HG02938 (cell line): ENCODE measurements around the gene MACF1.

ENCODE experiments used
- ATAC-seq: cut with Tn5 transposase; IDR thresholded peaks from one replicate; pipeline ENCODE4 v1.9.1; 2021; ENCODE audit warnings: mild to moderate bottlenecking, moderate library complexity; ENCODE audit not compliant: unreplicated experiment

MACF1 gene

DNA sequence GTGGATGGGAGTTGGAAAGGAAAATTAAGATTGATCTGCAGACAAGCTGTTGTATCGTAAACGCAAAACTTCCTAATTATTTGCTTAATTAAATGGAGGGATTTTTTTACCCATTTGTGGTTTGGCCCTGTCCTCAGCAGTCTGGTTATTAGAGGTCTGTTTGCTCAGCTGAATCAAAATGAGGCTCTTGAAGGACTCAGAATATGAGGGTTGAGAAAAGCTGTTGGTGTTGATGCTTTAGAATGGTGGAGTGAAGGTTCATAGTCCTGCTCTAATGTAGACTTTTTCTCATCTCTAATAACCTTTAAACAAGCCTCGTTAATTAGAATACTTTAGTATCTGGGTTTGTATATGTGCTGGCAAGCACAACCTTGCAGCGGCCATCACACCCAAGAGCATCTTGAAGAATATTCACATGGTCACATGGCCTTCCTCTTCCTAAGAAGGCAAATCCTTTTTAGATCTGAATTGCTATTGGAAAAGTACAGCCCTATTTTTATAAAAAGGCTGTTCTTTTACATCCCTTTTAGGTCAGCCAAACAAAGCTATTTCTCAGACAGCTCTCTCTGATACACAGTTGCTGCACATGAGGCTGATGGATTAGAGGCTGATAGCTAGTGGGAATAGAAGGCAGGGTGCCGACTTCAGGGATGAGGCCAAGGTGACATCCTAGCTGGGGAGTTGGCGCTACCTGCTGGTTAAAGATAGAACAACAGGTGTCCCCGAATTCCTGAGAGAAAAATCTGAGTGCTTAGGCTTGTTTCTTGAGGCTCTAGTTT lies 53.8 kb downstream of the MACF1 start:
- no peak for ATAC-seq

DNA sequence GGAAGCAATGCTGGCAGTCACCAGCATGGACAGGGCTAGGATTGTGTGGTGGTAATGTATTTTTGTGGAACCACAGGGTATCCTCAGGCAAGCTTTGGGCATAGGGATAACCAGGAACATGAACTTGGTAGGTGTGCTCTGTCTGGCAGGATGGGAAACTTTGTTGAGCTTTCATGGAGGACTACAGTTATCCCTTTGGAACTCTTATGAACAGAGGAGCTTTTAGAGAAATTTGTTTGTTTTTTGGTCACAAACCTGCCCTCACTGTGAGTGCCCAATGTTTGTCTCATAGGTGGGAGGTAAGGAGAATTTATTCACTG lies 54.4 kb downstream of the MACF1 start:
- ATAC-seq: no peak

DNA sequence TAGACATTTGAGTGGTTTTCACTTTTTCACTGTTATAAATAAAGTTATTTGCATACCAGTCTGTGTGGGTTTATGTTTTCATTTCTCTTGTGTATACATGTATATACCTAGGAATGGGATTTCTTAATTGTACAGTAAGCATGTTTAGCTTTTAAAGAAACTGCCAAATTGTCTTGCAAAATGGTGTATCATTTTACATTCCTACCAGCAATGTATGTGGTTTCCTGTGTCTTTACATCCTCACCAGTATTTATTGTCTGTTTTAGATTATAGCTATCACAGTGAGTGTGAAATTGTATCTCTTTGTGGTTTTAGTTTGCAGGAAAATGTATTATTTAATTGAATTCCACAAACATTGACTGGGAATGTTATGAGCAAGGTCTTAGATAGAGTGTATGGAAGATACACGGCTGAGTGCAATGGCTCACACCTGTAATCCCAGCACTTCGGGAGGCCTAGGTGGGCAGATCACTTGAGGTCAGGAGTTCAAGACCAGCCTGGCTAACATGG lies 57.3 kb downstream of the MACF1 start:
- ATAC-seq: no peak

- ATAC-seq: no peak
Measured at GRCh38 chr1:39262802-39263201, 58.3 kb downstream of the MACF1 start.

- ATAC-seq: no peak
Measured at GRCh38 chr1:39266269-39266668, 61.8 kb downstream of the MACF1 start.

GRCh38 chr1:39266792-39267191 lies 62.3 kb downstream of the MACF1 start:
- ATAC-seq: no peak

DNA sequence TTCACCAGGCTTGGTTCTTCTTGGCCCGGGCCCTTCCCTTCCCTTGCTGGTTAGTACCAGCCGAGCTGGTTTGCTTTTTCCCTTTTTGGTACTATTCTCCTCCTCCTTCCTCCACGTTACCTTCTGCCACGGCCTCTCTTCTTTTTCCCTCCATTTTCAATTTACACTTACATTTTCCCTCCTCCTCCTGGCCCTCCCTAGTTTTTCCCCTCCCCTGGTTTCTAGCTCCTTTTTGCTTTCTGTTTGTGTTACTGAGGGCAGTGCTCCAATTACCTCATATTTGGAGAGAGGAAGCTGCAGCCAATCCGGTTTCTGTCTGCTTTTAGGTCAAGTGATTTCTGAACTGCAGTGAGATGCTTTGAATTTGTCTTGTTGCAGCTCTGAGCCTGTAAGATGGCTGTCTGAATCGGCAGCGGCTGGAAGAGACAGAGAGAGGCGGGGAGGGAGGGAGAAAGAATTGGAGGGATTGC lies 63.7 kb downstream of the MACF1 start:
- ATAC-seq: no peak

DNA sequence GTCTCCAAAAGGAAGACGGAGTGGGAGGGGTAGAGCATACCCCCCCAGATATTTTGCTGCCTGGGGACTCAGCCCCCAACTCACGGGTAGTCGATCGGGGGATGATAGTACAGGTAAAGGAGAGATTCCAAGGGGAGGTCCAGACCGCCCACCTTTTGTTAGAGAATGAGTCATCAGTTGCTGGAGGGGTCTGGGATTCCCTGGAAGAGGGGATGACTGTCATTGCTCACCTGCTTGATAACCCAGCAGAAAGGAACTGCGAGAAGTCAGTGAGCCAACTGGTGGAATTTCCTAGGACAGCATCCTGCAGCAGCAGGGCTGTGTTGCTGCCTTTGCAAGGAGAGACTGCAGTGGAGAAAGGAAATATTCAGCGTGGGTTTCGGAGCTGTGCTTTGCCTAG lies 64.4 kb downstream of the MACF1 start:
- ATAC-seq: no peak

GRCh38 chr1:39269349-39269748 lies 64.9 kb downstream of the MACF1 start:
- no peak for ATAC-seq

DNA sequence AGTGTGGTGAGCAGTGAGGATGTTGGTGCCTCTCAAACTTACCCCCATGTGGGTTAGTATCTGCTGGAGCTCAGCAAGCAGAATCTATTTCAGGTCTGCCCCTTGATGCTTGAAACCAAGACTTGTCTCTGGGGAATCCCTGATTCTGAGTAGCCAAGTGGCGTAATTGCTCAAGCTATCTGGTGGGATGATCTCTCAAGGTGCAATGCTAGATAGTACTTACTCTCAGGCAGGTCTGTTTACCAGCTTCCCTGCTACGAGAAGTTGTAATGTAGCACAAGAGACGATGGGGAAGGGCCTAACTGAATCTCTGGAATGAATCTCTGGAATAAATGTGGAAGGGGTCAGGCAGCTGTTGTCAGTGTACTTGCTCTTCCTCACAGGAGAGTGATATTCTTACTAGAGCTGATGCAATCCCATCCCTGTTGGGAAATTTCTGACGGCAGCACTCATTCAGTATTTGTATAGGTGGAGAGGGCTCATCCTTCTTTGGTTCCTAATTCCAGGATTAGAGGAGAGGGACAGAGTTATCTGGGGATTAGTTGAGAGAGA lies 65.4 kb downstream of the MACF1 start:
- peak; percentile 63 for ATAC-seq

GRCh38 chr1:39270368-39270767 lies 65.9 kb downstream of the MACF1 start:
- ATAC-seq: no peak

DNA sequence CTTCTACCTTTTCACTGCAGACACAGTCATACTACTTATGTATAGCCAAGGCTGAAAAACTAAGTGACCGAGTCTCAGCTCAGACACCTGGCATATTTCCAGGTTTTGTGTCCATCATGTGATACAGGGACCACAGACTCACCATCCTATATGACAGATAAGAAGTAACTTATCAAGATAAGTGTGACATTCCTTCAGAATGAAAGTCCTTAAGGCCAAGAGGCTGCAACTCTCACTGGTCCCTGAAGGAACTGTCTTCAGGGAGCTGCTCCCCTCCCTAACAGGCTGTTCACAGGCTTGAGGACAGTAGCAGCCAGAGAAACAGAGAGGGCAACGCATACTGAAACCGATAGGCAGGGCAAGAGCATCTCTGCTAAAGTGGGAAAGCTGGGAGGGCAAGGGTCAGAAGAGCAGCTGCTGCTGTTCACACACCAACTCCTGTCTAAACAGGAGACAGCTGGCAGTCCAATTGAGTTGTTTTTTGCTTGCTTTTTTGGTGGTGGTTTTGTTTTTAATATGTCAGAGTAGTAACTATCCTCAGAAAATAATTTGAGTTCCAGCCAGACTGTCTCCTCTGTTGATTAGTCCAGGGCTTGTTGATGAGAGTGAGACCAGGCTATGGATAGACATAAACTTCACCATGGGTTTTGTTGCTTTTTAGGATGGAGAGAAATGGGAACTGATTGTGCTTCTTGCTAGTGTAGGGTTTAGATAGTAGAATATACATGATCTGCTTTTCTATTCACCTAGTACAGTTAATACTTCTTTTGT lies 67.7 kb downstream of the MACF1 start:
- peak; percentile 53 for ATAC-seq

DNA sequence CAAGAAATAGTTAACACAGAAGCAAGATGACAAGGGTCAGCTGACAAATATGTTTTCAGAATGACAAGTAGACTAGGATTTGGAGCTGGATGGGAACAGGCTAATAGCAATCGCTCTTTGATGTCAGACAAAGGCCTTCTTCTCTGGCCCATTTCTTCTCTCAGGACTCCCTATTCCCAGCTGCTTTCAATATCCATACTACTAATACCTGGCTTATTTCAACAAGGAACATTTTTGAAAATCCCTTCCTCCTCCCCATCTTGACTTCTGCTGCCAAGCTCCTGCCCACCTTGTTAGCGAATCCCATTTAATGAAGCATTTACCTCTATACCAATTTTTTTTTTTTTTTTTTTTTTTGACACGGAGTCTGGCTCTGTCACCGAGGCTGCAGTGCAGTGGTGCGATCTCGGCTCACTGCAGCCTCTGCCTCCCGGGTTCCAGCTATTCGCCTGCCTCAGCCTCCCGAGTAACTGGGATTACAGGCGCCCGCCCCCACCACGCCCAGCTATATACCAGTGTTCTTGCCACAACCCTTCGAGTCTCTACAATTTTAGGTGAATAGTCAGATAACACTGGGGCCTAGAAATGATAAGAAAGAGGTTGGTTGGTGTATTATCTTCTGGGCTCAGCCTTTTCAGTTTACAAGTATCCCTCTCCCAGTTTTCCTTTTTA lies 68.4 kb downstream of the MACF1 start:
- ATAC-seq: no peak

DNA sequence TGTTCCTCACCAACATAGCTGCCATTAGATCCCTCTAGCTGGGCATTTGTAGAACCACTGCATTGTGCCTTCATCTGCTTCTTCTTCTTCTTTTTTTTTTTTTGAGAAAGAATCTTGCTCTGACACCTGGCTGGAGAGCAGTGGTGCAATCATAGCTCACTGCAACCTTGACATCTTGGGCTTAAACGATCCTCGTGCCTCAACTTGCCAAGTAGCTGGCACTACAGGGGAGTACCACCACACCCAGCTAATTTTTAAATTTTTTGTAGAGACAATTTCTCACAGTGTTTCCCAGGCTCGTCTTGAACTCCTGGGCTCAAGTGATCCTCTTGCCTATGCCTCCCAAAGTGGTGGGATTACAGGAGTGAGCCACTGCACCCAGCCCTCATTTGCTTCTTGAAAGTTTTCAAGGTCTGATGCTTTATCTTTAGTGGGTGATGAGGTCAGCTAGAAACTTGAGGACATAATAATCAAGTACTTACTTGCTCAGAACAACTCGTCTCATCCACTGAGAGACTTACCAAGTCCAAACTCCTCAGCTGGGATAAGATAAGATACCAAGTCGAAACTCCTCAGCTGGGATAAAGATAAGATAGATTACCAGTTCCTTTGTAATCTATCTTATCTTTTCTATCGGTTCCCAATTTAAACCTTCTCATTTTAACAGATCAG lies 71.5 kb downstream of the MACF1 start:
- ATAC-seq: no peak

- ATAC-seq: no peak
Measured at GRCh38 chr1:39277879-39278278, 73.4 kb downstream of the MACF1 start.

DNA sequence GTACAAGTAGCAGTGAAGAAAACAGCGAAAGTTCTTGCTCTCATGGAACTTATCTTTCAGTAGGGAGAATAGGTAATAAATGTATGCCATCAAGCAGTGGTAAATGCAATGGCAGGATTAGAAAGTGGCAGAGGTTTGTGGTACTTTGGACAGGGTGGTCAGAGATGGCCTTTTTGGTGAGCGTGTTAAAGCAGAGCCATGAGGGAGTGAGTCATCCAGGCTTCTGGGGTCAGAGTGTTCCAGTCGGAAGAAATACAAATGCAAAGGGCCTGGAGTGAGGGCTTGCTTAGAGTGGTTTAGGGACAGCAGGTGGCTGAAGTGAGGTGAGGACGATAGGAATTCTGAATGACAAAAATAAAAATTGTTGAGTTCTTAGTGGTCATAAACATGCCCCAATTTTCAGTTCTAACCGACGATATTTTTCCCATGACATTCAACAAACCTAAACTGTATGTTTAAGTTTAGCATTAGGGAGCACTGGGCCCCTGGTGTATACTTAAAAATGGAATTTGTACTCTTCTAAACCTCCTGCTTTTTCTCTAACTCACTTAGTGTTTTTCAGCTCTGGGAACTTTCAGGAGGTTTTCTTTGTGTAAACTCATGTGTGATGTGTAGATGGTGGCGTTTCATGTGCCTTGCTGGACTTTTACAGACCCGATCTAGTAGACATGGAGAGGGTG lies 78.2 kb downstream of the MACF1 start:
- no peak for ATAC-seq

DNA sequence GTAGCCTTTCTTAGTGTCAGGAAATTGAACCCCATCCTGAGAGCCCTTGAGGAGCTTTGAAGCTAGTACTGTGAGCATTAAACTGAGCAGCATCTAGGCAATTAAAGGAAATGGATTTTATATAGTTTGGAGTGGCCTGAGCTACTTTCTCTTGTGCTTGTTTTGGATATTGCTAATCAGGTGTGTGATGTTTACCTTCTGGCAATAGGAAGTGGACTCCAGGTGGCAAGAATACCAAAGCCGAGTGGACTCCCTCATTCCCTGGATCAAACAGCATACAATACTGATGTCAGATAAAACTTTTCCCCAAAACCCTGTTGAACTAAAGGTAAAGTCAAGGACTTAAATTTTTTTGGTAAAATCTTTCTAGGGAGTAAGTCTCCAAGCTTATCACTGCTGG lies 79.4 kb downstream of the MACF1 start:
- no peak for ATAC-seq

DNA sequence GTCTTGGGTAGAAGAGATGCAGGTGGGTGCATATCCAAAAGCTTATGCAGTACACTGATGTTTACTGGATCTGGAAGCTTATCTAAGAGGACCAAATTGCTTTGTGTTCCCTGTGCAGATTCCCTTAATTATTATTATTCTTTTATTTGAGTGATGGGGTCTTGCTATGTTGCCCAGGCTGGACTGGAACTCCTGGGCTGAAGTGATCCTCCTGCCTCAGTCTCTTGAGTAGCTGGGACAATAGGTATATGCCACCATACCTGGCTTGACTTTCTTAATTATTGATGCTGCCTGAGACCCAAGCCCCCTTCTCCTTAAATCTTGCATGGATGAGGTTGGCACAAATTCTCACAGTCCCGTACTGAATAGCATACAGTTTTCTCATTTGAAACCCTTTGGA lies 83.0 kb downstream of the MACF1 start:
- ATAC-seq: no peak

GRCh38 chr1:39288735-39289465 lies 84.4 kb downstream of the MACF1 start:
- ATAC-seq: no peak

GRCh38 chr1:39292401-39292800 lies 87.9 kb downstream of the MACF1 start:
- ATAC-seq: no peak
